ENCODE measurements around the gene SH2D6. TPM values are rescaled to one million over a fixed set of nuclear protein-coding genes. Genes with fewer than 3 reads are reported as not detected.

The SH2D6 gene
- total and polyA plus RNA-seq, 10 donors = 0.20 to 0.94 TPM; not detected in 8

- Histone ChIP-seq H3K27ac (no peak overlapping the region), H3K36me3 (no peaks in the 10 kb centered on the region), H3K27me3 (replicated peaks in 1 of 7) (no peaks in the 10 kb centered on the region), H3K4me1 (peaks cover 6 to 13% (median 8%) of the 10 kb centered on the region in 6 donors), H3K4me3 (no peak overlapping the region), H3K9me3 (no peaks in the 10 kb centered on the region)
- WGBS, 5 donors = 89 to 100% (median 93%) methylated on average over 3 of the region's 3 CpGs
- intact Hi-C loops (cut with DNase I; ENCODE audit: low total_unique reads) = no loop called here
- DNase-seq = no peak
- no peak for TF ChIP-seq POLR2AphosphoS5 (IDR thresholded peaks at IDR 0.05)
Observed at GRCh38 chr2:85425588-85425987, 7.1 kb downstream of the SH2D6 start.

- Histone ChIP-seq H3K27ac (no peak overlapping the region), H3K9me3 (no peaks in the 10 kb centered on the region), H3K27me3 (replicated peaks in 1 of 7) (no peaks in the 10 kb centered on the region), H3K36me3 (no peaks in the 10 kb centered on the region), H3K4me1 (no peaks in the 10 kb centered on the region), H3K4me3 (no peak overlapping the region)
- 52 to 78% (median 55%) methylated on average over 3 of the region's 3 CpGs for WGBS, 5 donors
- intact Hi-C loops (cut with DNase I; ENCODE audit: low total_unique reads) = no loop called here
- TF ChIP-seq POLR2AphosphoS5 (IDR thresholded peaks at IDR 0.05) (no peak), POLR2A (IDR thresholded peaks at IDR 0.05) (no peak)
- TF ChIP-seq, protein P1, sequence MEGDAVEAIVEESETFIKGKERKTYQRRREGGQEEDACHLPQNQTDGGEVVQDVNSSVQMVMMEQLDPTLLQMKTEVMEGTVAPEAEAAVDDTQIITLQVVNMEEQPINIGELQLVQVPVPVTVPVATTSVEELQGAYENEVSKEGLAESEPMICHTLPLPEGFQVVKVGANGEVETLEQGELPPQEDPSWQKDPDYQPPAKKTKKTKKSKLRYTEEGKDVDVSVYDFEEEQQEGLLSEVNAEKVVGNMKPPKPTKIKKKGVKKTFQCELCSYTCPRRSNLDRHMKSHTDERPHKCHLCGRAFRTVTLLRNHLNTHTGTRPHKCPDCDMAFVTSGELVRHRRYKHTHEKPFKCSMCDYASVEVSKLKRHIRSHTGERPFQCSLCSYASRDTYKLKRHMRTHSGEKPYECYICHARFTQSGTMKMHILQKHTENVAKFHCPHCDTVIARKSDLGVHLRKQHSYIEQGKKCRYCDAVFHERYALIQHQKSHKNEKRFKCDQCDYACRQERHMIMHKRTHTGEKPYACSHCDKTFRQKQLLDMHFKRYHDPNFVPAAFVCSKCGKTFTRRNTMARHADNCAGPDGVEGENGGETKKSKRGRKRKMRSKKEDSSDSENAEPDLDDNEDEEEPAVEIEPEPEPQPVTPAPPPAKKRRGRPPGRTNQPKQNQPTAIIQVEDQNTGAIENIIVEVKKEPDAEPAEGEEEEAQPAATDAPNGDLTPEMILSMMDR (IDR thresholded peaks at IDR 0.05 in 8 of 11, conservative IDR thresholded peaks at IDR 0.05 in 3 of 11) = no peak
- no peak for DNase-seq
Observed at GRCh38 chr2:85427300-85427835, 8.9 kb downstream of the SH2D6 start.

- Histone ChIP-seq H3K4me3 (no peak overlapping the region), H3K27ac (peak overlapping the region in 3 of 8 donors; percentile 7 to 45 (median 36)), H3K36me3 (no peaks in the 10 kb centered on the region), H3K27me3 (replicated peaks in 1 of 7) (no peaks in the 10 kb centered on the region), H3K4me1 (peaks cover 0 to 3% (median 0%) of the 10 kb centered on the region in 6 donors), H3K9me3 (no peaks in the 10 kb centered on the region)
- TF ChIP-seq POLR2A (IDR thresholded peaks at IDR 0.05) (no peak), POLR2AphosphoS5 (IDR thresholded peaks at IDR 0.05) (no peak)
- TF ChIP-seq, protein P1 (IDR thresholded peaks at IDR 0.05 in 8 of 11, conservative IDR thresholded peaks at IDR 0.05 in 3 of 11) = no peak
- 63 to 74% (median 69%) methylated on average over 7 of the region's 7 CpGs for WGBS, 5 donors
- no peak for DNase-seq
- intact Hi-C loops (cut with DNase I; ENCODE audit: low total_unique reads) = no loop called here
Observed at GRCh38 chr2:85428343-85428881, 9.9 kb downstream of the SH2D6 start.

DNA sequence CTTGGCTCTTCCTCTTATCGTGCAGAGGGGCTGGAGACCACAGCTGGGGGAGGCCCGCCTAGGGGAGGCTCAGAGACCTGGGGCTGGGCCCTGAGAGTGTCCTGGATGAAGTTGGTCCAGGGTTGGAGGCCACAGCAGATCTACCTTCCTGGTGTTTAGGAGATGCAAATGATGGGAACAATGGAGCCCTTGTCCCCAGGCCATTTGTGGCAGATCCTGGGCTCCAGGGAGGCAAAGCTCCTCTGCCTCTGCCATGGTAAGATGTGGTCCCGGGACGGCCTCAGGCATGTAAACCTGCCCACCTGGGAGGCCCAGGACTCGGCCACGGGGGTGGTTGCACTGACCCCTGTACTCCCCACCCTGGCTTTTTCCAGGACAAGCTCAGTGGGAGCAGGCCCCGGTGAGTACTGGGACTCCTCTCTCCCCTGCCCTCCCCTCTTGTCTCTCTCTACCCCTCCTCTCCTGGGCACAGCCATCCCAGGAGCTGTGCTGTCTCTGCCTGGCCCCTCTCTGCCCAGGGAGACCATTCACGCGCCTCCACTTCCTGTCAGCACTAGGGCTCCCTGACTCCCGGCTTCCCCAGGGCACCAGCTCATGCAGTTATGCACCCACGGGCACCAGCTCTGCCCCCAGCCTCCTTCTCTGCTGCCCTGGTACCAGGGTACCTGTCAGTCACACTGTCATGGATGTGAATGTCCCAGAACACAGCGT is 10.9 kb downstream of the SH2D6 start:
- peaks cover 0 to 13% (median 8%) of the 10 kb centered on the region in 6 donors for H3K4me1 ChIP-seq
- H3K9me3 ChIP-seq = no peaks in the 10 kb centered on the region
- H3K27me3 ChIP-seq (replicated peaks in 1 of 7) = no peaks in the 10 kb centered on the region
- peak overlapping the region in 1 of 8 donors; percentile 36 for H3K27ac ChIP-seq
- 60 to 79% (median 70%) methylated on average over 9 to 12 of the region's 12 CpGs for whole genome bisulfite sequencing, 5 donors
- H3K36me3 ChIP-seq = no peaks in the 10 kb centered on the region
- TF ChIP-seq POLR2A (IDR thresholded peaks at IDR 0.05) (no peak), POLR2AphosphoS5 (IDR thresholded peaks at IDR 0.05) (no peak)
- TF ChIP-seq, protein P1 (IDR thresholded peaks at IDR 0.05 in 8 of 11, conservative IDR thresholded peaks at IDR 0.05 in 3 of 11) = no peak
- intact Hi-C loops (cut with DNase I; ENCODE audit: low total_unique reads) = no loop called here
- DNase-seq = peak; percentile 57
- H3K4me3 ChIP-seq = no peak overlapping the region
